Measurements from ENCODE around the gene HERPUD2. TPM values are rescaled to one million over a fixed set of nuclear protein-coding genes. Genes with fewer than 3 reads are reported as not detected.
A peak's percentile ranks its signal among the peaks of the same experiment; 100 is the strongest.

The HERPUD2 gene
- total and polyA plus RNA-seq, 7 experiments from 2014 or later, result 38.1 to 92.6 (median 68.7) TPM

DNA sequence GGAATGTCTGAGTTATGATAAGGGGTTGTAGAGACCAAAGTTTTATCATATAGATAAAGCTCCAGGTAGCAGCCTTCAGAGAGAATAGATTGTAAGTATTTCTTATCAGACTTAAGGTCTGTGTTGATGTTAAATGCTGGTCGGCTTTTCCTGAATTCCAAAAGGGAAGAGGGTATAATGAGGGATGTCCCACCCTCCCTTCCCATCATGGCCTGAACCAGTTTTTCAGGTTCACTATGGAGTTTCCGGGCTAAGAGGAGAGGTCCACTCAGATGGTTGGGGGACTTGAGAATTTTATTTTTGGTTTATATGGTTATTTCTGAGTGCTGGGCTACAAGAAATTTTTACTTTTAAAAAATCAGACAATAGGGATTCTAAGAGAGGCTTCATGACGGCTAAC, 45.2 kb downstream of the HERPUD2 start:
- no peak overlapping the region for H3K27ac ChIP-seq (ENCODE audit: low read depth, low read length)
- DNase-seq, result no peak
- ATAC-seq, result no peak
- peaks cover 3 to 24% (median 19%) of the 10 kb centered on the region in 11 donors for H3K9me3 Mint-ChIP-seq
- intact Hi-C loops (cut with micrococcal nuclease), result loop anchor here in 1 of 2 donors (1.0 kb wide), 1 partner anchor 8 kb away; no protein-coding TSS in a partner anchor
- peak overlapping the region in 6 of 9 donors; percentile 13 to 61 (median 32) for H3K27ac Mint-ChIP-seq
- H3K36me3 Mint-ChIP-seq, result peaks cover 10 to 64% (median 42%) of the 10 kb centered on the region in 5 donors
- no peaks in the 10 kb centered on the region for H3K9me3 ChIP-seq (ENCODE audit: control insufficient read depth in 2 of 3, low read length in 3 of 3)
- no peaks in the 10 kb centered on the region for H3K27me3 Mint-ChIP-seq
- POLR2A ChIA-PET, result no interaction called here
- H3K4me1 Mint-ChIP-seq, result peaks cover 35 to 86% (median 75%) of the 10 kb centered on the region in 7 donors
- peaks cover 0 to 7% (median 0%) of the 10 kb centered on the region in 3 experiments for H3K36me3 ChIP-seq (ENCODE audit: control insufficient read depth in 2 of 3, insufficient read depth in 3 of 3, low read length in 3 of 3)
- CTCF ChIA-PET, result no interaction called here
- peaks cover 26 to 37% of the 10 kb centered on the region in 2 donors for H3K4me1 ChIP-seq (ENCODE audit: control insufficient read depth in 2 of 2, insufficient read depth in 2 of 2, low read length in 2 of 2)
- H3K4me3 ChIP-seq (ENCODE audit: low read length), result no peak overlapping the region
- H3K27me3 ChIP-seq (ENCODE audit: control insufficient read depth in 2 of 2, insufficient read depth in 2 of 2, low read length in 2 of 2), result no peaks in the 10 kb centered on the region
- no peak overlapping the region for H3K4me3 Mint-ChIP-seq

- Mint-ChIP-seq H3K4me3 (peak overlapping the region in 4 of 10 donors; percentile 0 to 10 (median 4)), H3K9me3 (peaks cover 3 to 14% (median 12%) of the 10 kb centered on the region in 11 donors), H3K27ac (peak overlapping the region in 4 of 9 donors; percentile 0 to 76 (median 14)), H3K36me3 (peaks cover 10 to 52% (median 32%) of the 10 kb centered on the region in 5 donors), H3K4me1 (peaks cover 29 to 85% (median 70%) of the 10 kb centered on the region in 7 donors), H3K27me3 (no peaks in the 10 kb centered on the region)
- Histone ChIP-seq H3K9me3 (ENCODE audit: control insufficient read depth in 2 of 3, low read length in 3 of 3) (no peaks in the 10 kb centered on the region), H3K4me1 (ENCODE audit: control insufficient read depth in 2 of 2, insufficient read depth in 2 of 2, low read length in 2 of 2) (peaks cover 26 to 37% of the 10 kb centered on the region in 2 donors), H3K36me3 (ENCODE audit: control insufficient read depth in 2 of 3, insufficient read depth in 3 of 3, low read length in 3 of 3) (peaks cover 0 to 7% (median 0%) of the 10 kb centered on the region in 3 experiments), H3K4me3 (ENCODE audit: low read length) (no peak overlapping the region), H3K27ac (ENCODE audit: low read depth, low read length) (no peak overlapping the region), H3K27me3 (ENCODE audit: control insufficient read depth in 2 of 2, insufficient read depth in 2 of 2, low read length in 2 of 2) (no peaks in the 10 kb centered on the region)
- intact Hi-C loops (cut with micrococcal nuclease), result no loop called here
- ATAC-seq (no peak), DNase-seq (no peak)
- CTCF ChIA-PET, result no interaction called here
- POLR2A ChIA-PET, result no interaction called here
Observed at GRCh38 chr7:35648367-35648766, 46.6 kb downstream of the HERPUD2 start.

- ATAC-seq, result no peak
- H3K9me3 ChIP-seq (ENCODE audit: control insufficient read depth in 2 of 3, low read length in 3 of 3), result no peaks in the 10 kb centered on the region
- H3K27me3 ChIP-seq (ENCODE audit: control insufficient read depth in 2 of 2, insufficient read depth in 2 of 2, low read length in 2 of 2), result no peaks in the 10 kb centered on the region
- H3K4me1 ChIP-seq (ENCODE audit: control insufficient read depth in 2 of 2, insufficient read depth in 2 of 2, low read length in 2 of 2), result peaks cover 26 to 28% of the 10 kb centered on the region in 2 donors
- POLR2A ChIA-PET, result no interaction called here
- Mint-ChIP-seq H3K27me3 (no peaks in the 10 kb centered on the region), H3K27ac (peak overlapping the region in 8 of 9 donors; percentile 9 to 76 (median 64)), H3K4me3 (peak overlapping the region in 8 of 10 donors; percentile 1 to 55 (median 22)), H3K4me1 (peaks cover 18 to 85% (median 70%) of the 10 kb centered on the region in 7 donors), H3K9me3 (peaks cover under 1 to 4% (median 1%) of the 10 kb centered on the region in 11 donors), H3K36me3 (peaks cover 6 to 44% (median 23%) of the 10 kb centered on the region in 5 donors)
- H3K36me3 ChIP-seq (ENCODE audit: control insufficient read depth in 2 of 3, insufficient read depth in 3 of 3, low read length in 3 of 3), result peaks cover 0 to 3% (median 0%) of the 10 kb centered on the region in 3 experiments
- CTCF ChIA-PET, result no interaction called here
- intact Hi-C loops (cut with micrococcal nuclease), result no loop called here
- no peak overlapping the region for H3K27ac ChIP-seq (ENCODE audit: low read depth, low read length)
- no peak overlapping the region for H3K4me3 ChIP-seq (ENCODE audit: low read length)
- no peak for DNase-seq
Observed at GRCh38 chr7:35647171-35647574, 47.8 kb downstream of the HERPUD2 start.

DNA sequence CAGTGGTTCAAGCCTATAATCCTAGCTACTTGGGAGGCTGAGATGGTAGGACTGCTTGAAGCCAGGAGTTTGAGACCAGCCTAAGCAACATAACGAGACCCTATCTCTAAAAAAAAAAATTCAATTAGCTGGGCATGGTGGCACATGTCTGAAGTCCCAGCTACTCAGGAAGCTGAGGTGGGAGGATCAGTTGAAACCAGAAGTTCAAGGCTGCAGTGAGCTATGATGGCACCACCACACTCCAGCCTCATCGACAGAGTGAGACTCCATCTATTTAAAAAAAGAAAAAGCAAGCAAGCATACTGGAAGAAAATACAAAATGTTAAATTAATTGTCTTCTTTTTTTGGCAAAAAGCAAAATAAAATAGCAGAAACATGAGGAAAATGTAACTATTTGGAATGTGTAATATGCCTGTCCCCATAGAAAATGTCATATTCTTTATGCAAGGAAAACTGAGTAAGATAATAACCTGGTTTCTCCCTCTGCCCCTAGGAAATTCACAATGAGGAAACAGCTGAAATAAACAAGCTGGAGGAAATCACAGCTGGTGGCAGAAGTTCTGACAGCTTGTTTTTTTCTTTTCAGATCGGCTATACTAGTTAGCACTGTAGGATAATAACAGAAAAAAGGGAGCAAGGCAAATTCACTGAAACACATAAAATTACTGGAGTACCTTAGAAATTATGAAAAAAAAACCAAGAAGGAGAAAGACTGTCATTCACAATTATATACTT, 48.5 kb downstream of the HERPUD2 start:
- H3K4me1 Mint-ChIP-seq, result peaks cover 17 to 87% (median 72%) of the 10 kb centered on the region in 7 donors

DNA sequence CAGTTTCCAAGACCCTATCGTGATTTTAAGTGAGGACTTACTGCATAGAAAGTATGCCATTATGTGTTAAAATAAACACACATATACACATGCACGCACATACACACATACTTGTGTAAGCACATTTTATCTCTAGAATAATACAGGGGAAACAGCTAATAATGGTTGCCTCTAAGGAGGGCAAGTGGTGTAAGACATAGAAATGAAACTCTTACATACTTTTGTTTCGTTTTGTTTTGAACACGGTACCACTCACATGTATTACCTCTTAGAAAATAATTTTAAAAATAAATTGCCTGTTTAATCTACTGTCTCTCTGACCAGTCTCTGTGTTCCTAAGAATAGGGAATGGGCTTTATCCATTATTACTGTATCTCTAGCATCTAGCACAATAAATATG, 49.2 kb downstream of the HERPUD2 start:
- Histone ChIP-seq H3K27me3 (ENCODE audit: control insufficient read depth in 2 of 2, insufficient read depth in 2 of 2, low read length in 2 of 2) (no peaks in the 10 kb centered on the region), H3K4me3 (ENCODE audit: low read length) (no peak overlapping the region), H3K9me3 (ENCODE audit: control insufficient read depth in 2 of 3, low read length in 3 of 3) (no peaks in the 10 kb centered on the region), H3K27ac (ENCODE audit: low read depth, low read length) (no peak overlapping the region), H3K4me1 (ENCODE audit: control insufficient read depth in 2 of 2, insufficient read depth in 2 of 2, low read length in 2 of 2) (peaks cover 18 to 26% of the 10 kb centered on the region in 2 donors), H3K36me3 (ENCODE audit: control insufficient read depth in 2 of 3, insufficient read depth in 3 of 3, low read length in 3 of 3) (peaks cover 0 to 3% (median 0%) of the 10 kb centered on the region in 3 experiments)
- H3K4me1 Mint-ChIP-seq, result peaks cover 16 to 85% (median 74%) of the 10 kb centered on the region in 7 donors
- H3K4me3 Mint-ChIP-seq, result no peak overlapping the region
- ChIA-PET POLR2A (interaction anchor here (1.2 kb wide), 1 partner anchor 642 kb away, joined by 4 read pairs; no protein-coding TSS in a partner anchor), CTCF (no interaction called here)
- peaks cover 0 to 32% (median 14%) of the 10 kb centered on the region in 5 donors for H3K36me3 Mint-ChIP-seq
- no peaks in the 10 kb centered on the region for H3K27me3 Mint-ChIP-seq
- DNase-seq (no peak), ATAC-seq (no peak)
- H3K9me3 Mint-ChIP-seq, result no peaks in the 10 kb centered on the region
- intact Hi-C loops (cut with micrococcal nuclease), result no loop called here
- peak overlapping the region in 3 of 9 donors; percentile 60 to 76 (median 75) for H3K27ac Mint-ChIP-seq

More for the DNA sequence above, 48.5 kb downstream of the HERPUD2 start:
- peaks cover 4 to 39% (median 19%) of the 10 kb centered on the region in 5 donors for H3K36me3 Mint-ChIP-seq
- Histone ChIP-seq H3K4me1 (ENCODE audit: control insufficient read depth in 2 of 2, insufficient read depth in 2 of 2, low read length in 2 of 2) (peaks cover 26% of the 10 kb centered on the region in 2 donors), H3K9me3 (ENCODE audit: control insufficient read depth in 2 of 3, low read length in 3 of 3) (no peaks in the 10 kb centered on the region), H3K27ac (ENCODE audit: low read depth, low read length) (no peak overlapping the region), H3K27me3 (ENCODE audit: control insufficient read depth in 2 of 2, insufficient read depth in 2 of 2, low read length in 2 of 2) (no peaks in the 10 kb centered on the region), H3K4me3 (ENCODE audit: low read length) (no peak overlapping the region), H3K36me3 (ENCODE audit: control insufficient read depth in 2 of 3, insufficient read depth in 3 of 3, low read length in 3 of 3) (peaks cover 0 to 3% (median 0%) of the 10 kb centered on the region in 3 experiments)
- peak overlapping the region in 9 of 10 donors; percentile 4 to 55 (median 33) for H3K4me3 Mint-ChIP-seq
- ChIA-PET POLR2A (no interaction called here), CTCF (no interaction called here)
- ATAC-seq (no peak), DNase-seq (no peak)
- H3K9me3 Mint-ChIP-seq, result peaks cover 0 to 3% (median 0%) of the 10 kb centered on the region in 11 donors
- intact Hi-C loops (cut with micrococcal nuclease), result no loop called here
- peak overlapping the region in 8 of 9 donors; percentile 32 to 76 (median 63) for H3K27ac Mint-ChIP-seq
- H3K27me3 Mint-ChIP-seq, result no peaks in the 10 kb centered on the region

- intact Hi-C loops (cut with micrococcal nuclease), result no loop called here
- Mint-ChIP-seq H3K4me3 (no peak overlapping the region), H3K36me3 (peaks cover 4 to 26% (median 16%) of the 10 kb centered on the region in 5 donors), H3K4me1 (peaks cover 0 to 5% (median 0%) of the 10 kb centered on the region in 7 donors), H3K27ac (peak overlapping the region in 7 of 9 donors; percentile 1 to 74 (median 23)), H3K9me3 (no peaks in the 10 kb centered on the region), H3K27me3 (no peaks in the 10 kb centered on the region)
- no peak for DNase-seq
- no peak for ATAC-seq
- ChIA-PET CTCF (no interaction called here), POLR2A (no interaction called here)
- no peak overlapping the region for H3K4me3 ChIP-seq (ENCODE audit: low read length)
- H3K4me1 ChIP-seq (ENCODE audit: control insufficient read depth in 2 of 2, insufficient read depth in 2 of 2, low read length in 2 of 2), result no peaks in the 10 kb centered on the region
- H3K36me3 ChIP-seq (ENCODE audit: control insufficient read depth in 2 of 3, insufficient read depth in 3 of 3, low read length in 3 of 3), result peaks cover 4 to 47% (median 12%) of the 10 kb centered on the region in 3 experiments
- H3K27ac ChIP-seq (ENCODE audit: low read depth, low read length), result no peak overlapping the region
- no peaks in the 10 kb centered on the region for H3K9me3 ChIP-seq (ENCODE audit: control insufficient read depth in 2 of 3, low read length in 3 of 3)
- H3K27me3 ChIP-seq (ENCODE audit: control insufficient read depth in 2 of 2, insufficient read depth in 2 of 2, low read length in 2 of 2), result no peaks in the 10 kb centered on the region
Observed at GRCh38 chr7:35630024-35630972, 64.6 kb downstream of the HERPUD2 start.

Measured in naive thymus-derived CD4-positive, alpha-beta T cell (primary cell).